ENCODE measurements around the gene CSNK1E.

Gene CSNK1E

GRCh38 chr22:38327805-38328204 is 10.6 kb upstream of the CSNK1E start:
- DNase-seq (ENCODE audit: low spot score) = no peak

DNA sequence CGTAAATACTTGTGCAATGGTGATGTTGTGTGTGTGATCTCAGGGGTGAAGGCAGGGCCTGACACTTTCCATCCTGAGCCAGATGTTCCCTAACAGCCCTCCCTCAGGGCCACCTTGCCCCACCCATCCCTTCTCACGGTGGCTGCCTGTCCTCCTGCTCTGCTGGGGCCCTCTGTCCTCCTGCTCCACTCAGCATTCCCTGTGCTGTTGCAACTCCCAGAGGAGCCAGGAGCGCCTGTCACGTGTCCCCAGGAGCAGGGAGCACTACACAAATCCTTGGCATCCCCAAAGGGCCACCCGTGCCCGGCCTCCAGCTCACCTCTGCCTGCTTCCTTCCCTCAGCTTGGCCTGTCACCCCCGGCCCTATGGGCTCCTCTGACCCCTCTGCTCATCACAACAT is 10.2 kb upstream of the CSNK1E start:
- no peak for DNase-seq (ENCODE audit: low spot score)

- no peak for DNase-seq (ENCODE audit: low spot score)
Observed at GRCh38 chr22:38325587-38325986, 8.4 kb upstream of the CSNK1E start.

GRCh38 chr22:38320605-38321402 is 3.6 kb upstream of the CSNK1E start:
- no peak for DNase-seq (ENCODE audit: low spot score)

DNA sequence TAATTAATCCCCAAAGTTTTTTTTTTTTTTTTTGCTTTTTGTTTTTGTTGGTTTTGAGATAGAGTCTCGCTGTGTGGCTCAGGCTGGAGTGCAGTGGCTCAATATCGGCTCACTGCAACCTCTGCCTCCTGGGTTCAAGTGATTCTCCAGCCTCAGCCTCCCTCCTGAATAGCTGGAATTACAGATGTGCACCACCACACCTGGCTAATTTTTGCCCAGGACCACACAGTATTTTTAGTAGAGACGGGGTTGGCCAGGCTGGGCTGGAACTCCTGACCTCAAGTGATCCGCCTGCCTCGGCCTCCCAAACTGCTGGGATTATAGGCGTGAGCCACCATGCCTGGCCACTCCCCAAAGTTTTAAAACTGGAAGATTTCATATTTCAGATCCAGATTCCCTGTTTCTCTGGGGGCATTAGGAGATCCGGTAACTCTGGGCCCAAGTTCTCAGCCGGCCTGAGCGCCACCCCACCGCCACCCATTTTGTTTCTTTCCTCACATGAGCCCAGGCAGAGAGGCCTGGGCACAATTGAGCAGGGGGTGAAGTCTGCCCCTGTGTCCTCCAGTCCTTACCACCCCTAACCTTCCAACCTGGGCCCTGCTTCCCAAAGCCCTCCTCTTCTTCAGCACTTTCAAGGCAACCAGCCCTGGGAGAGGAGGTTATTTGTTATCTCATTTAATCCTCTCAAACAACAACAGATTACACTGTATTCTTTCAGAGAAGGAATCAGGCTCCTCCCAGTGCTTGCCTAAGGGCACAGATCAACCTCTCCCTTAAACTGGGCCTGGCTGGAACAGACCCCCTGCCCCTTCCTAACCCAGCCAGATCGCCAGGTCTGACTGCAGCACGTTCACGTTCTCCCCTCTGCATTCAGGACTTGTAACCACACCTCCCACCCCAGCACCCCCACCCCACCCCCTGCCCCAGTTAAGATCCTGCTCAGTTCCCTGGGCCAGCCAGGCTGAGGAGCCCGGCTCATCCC is 1.9 kb upstream of the CSNK1E start:
- DNase-seq (ENCODE audit: low spot score) = no peak

- no peak for DNase-seq (ENCODE audit: low spot score)
Observed at GRCh38 chr22:38317995-38318715, 922 bp upstream of the CSNK1E start.

- peak; percentile 87 for DNase-seq (ENCODE audit: low spot score)
Observed at GRCh38 chr22:38316364-38317121, 690 bp downstream of the CSNK1E start.

DNA sequence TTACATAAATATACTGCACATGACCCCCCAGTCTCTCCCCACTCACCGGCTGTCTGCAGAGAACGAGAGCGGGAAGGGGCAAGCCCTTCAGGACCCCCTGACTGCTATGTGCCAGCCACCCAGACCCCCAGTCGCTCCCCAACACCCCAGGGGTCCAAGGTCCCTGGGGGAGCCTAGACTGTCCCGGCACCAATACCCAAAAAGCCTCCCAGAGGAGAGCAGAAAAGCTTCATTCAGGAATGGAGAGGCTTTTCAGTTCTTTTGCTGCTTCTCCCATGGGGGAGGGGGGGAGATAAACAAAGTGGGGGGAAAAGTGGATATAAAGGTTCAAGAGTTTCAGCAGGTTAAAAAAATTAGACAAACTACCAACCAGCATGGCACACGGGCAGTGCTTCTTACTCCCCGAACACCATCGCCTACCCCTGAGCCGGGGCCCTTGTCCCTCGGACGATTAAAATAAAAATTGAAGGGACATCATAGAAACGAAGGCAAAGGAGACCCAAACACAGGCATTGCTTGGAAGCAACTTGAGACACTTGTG is 1.3 kb downstream of the CSNK1E start:
- DNase-seq (ENCODE audit: low spot score) = no peak

DNA sequence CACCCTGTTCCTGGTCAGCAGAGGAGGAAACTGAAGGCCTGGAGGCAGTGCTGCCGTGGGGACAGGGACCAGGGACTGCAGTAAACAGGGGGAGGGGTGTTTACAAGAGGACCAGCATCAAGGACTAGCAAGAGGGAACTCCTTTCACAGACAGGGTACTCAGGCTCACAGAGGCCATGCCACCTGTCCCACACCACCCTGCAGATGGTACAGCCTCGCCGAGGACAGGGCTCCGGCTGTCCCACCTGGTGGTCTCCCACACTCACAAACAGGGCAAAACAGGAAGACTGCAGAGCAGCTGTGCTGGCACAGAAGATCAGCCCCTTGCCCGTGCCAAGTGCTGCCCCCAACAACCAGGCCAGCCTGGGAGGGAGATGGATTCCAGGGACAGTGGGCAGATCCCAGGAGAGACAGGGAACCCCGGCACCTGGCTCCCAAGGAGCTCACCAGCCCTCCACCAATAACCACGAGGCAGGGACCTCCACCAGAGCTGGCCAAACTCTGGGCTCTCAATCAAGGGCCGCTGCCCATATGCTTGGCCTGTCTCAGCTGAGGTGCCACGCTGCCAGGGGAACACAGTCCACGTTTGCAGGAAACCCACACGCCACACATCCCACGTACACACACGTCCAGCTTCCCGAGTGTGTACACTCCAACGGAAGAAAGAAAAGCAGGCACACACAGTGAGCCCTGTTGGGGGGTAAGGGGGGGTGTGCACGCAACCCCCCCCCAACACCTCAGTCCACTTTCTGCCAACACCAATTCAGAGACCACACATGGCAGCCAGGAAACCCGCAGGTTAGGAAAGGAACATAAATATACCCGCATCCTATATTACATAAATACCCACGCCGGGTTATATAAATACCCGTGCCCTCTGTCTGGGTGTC is 2.1 kb downstream of the CSNK1E start:
- DNase-seq (ENCODE audit: low spot score) = no peak

- no peak for DNase-seq (ENCODE audit: low spot score)
Observed at GRCh38 chr22:38314051-38314932, 2.9 kb downstream of the CSNK1E start.

- DNase-seq (ENCODE audit: low spot score) = peak; percentile 78
Observed at GRCh38 chr22:38313384-38313955, 3.8 kb downstream of the CSNK1E start.

DNA sequence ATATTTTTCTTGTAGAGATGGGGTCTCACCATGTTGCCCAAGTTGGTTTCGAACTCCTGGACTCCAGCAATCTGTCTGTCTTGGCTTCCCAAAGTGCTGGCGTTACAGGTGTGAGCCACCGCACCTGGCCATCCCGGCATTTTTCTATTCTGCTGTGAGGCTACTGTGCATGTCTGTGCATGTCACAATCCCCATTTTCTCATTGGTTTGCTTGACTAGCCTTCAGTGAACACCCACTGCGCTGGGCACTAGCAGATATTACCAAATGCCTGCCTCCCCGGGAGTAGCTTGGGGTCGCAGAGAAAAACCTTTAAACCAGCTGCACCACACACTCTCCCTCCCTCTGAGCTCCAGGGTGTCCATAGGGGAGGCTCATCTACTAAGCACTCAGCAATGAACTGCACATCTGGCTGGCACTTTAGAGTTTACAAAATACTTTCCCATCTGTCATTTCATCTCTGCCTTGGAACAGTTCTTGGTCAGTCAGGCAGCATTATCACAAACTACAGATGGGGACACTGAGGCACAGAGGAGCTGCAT is 4.9 kb downstream of the CSNK1E start:
- DNase-seq (ENCODE audit: low spot score) = no peak

- DNase-seq (ENCODE audit: low spot score) = no peak
Observed at GRCh38 chr22:38311323-38311620, 6.0 kb downstream of the CSNK1E start.

GRCh38 chr22:38310518-38311322 is 6.5 kb downstream of the CSNK1E start:
- no peak for DNase-seq (ENCODE audit: low spot score)

- no peak for DNase-seq (ENCODE audit: low spot score)
Observed at GRCh38 chr22:38309614-38310517, 7.4 kb downstream of the CSNK1E start.

DNA sequence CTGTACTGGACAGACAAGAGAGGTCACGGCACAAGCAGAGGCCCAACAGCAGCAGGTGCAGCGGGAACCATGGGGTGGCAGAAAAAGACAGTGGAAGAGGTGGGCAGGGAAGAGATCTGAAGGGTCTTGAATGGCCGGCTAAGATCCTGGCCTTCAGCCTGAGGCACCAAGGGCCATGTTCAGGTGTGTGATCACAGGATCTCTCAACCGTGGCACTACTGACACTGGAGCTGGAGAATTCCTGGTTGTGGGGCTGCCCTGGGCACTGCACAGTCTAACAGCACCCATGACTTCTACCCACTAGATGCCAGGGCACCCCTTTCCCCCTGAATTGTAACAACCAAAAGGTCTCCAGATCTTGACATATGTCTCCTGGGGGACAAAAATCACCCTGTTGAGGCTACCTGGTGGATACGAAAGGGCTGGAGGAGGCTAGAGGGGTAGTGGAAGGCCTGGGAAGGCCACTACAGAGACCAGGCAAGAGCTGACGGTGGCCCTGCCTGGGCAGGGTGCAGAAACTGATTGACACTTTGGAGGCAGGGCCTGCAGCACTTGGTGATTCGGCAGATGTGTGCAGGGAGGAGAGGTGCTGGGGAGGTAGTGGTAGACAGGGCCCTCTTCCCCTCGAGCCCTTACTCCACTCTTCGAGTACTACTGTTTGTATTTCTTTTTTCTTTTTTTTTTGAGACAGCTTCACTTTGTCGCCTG is 8.3 kb downstream of the CSNK1E start:
- DNase-seq (ENCODE audit: low spot score) = no peak
